Activated CD4-positive, alpha-beta T cell treated with anti-CD3 and anti-CD28 coated beads, Interleukin-2, amount 50 U/mL, for 4 hours (primary cell): ENCODE data around the gene GLI3.

ENCODE experiments used
- DNase-seq, 2 experiments: peaks; one replicate each; pipeline ENCODE4 v3.0.0-alpha.2; 2020

The GLI3 gene

DNA sequence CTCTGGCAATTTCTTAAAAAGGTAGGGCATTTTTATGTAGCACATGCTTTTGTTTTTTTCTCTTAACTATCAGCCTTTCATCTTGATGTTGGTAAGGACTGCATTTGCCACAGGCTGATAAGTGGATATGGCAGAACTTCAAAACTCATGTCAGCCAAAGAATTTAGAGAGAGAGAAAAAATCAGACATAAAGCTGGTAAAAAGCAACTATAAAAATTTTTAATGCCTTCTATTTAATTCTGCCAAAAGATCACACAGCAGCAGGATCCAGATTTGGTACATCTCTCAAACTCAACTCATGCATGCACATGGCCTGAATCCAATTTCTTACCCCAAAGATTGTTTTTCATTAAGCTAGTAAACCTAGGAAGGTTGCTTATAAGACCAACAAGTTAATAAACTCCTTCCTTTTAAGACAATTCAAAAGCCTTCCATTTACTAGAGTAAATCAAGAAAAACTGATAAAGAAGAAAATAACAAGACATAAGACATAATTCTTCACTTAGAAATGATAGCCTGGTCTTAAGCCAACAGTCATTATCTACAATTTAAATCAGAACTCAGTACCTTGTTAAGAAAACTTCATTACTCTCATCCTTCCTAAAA, 69.3 kb downstream of the GLI3 start:
- DNase-seq, result no peak

DNA sequence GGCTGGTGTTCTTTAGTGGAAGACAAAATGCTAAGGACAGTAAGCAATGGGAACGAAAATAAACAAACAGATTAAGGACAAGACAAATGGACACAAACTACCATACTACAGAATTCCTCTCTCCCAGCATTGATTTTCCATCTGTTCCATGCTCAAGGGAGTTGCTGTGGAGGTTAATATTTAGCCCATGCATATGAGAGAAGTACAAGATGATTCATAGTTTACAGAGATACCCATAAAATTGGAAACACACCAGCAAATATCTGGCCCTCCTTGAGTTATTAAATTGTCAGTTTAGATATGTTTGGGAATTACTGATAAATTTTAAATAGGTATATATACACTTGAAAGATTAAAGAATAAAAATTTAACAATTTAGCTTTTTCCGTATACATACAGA, 69.8 kb downstream of the GLI3 start:
- DNase-seq, result no peak

DNA sequence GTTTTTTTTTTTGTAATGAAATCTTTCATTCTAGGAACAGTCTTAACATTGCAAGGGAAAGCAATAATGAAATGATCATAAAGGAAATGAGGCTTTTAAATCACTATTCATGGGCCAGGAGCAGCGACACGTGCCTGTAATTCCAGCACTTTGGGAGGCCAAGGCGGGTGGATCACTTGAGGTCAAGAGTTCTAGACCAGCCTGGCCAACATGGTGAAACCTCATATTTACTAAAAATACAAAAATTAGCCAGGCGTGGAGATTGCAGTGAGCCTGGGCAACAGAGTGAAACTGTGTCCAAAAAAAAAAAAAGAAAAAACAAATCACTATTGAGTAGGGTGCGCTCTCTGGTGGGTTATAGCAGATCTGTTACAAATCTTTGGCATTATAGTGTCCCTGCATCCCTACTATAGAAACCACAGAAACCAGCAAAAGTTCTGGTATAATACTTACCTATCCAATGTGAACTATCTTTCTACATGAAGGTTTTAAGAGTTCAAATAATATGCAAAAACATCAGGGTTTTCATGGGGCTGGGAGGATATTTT, 72.1 kb downstream of the GLI3 start:
- no peak for DNase-seq

DNA sequence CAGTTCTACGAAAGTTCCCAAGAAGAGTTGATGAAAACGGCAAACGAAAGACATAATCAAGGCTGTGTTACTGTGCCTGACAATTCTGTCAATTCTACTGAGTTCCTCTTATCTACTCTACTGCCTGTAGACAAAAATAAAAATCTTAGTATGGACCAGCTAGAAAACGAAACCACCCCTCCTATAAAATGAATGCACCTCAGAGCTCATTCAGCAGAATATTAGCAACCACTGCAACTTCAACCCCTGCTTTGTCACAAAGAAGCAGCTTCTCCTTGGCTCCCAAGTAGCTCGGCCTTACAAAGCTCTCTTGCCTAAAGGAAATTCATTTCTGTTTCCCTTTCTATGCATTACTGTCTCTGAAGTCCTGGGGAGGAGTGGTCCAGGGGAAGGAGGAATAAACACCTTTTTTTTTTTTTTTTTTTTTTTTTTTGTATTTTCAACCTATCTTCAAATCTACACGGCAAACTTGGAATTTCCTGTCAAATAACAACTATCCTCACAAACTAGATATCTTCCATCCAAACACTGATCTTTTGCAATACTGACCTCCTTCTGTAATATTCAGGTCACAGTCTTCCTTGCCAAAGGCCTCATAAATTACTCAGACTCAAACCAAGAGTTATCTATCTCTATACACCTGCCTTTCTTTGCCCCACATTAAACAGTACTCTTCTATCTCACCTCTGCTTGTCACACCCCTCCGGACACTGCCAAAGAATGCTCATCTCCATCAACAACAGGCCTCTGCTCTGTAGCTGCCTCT, 74.3 kb downstream of the GLI3 start:
- no peak for DNase-seq

DNA sequence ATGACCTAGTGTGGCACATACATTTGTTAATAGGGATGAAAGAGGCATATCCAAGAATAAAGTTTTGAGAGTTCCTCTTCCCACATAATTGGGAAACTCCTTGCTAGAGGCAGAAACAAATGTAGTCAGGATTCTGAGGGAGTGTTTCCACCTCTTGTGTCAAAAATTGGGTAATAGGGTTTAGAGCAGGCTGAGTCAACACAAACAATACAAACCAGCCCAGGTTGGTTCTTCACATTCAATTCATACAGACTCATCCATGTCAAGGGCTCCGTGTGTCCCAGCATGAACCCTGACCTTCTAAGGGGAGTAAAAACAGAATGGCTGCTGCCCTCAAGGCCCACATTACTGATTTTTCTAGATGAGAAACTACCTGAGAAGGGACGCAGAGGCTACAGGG, 75.3 kb downstream of the GLI3 start:
- DNase-seq, result no peak

DNA sequence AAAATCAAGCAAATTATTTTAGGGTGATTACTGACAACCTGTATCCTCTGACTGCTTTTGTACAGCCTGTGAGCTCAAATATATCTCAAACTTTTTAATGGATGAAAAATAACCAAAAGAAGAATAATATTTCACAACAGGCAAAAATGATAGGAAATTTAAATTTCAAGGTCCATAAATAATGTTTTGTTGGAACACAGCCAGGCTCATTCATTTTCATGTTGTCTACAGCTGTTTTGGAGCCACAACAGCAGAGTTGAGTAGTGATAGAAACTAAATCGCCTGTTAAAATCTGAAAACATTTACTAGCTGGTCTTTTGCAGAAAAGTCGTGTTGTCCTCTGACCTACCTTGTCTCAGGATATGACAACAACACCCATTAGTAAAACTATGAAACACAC, 75.9 kb downstream of the GLI3 start:
- DNase-seq, result no peak

DNA sequence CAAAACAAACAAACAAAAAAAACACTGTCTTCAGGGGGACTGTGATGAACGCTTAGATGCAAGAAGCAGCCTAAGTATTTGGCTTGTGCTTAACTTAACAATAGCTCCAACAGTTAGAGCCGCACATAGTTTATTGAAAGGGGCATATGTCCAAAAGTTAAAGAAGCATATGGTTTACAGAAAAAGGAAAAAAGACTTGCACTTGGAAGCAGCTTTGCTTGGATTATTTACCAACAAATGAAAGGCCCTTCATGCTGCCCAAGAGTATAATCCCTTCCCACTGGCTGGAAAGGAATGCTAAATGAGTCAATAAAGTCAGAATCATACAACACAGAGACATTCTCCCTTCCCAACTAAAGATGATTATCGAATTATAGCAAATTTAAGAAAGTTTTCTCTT, 77.9 kb downstream of the GLI3 start:
- no peak for DNase-seq

DNA sequence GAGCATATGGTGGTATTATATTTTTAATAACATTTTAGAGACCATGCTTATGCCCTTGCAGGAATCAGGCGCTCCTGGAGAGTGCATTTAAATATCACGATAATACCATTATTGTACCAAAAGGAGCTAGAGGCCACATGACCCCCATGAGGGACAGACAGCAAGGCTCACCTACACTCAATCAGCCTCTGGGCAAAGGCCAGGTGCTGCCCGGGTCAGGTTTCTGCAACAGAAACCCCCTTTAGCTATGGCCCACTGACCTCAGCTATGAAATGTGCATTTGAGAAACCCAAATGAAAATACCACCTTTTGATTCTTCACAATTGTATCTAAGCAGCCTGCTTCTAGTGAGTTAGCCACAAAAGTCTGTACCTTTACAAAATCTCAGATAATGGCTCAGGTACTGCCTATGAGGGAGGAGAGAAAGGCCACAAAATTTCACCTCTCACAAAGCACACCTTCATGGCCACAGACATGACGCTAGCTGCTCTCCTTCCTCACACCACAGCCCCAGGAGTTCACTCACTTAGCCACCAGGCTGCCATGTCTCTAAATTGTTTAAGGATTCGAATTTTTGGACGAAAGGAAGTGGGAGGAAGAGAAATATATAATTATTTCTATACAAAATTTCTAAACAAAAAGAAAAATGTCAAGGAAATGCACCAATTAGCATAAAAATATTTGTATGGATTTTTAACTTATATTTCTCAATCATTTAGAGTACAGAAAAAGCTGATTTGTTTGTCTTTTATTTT, 79.9 kb downstream of the GLI3 start:
- no peak for DNase-seq

DNA sequence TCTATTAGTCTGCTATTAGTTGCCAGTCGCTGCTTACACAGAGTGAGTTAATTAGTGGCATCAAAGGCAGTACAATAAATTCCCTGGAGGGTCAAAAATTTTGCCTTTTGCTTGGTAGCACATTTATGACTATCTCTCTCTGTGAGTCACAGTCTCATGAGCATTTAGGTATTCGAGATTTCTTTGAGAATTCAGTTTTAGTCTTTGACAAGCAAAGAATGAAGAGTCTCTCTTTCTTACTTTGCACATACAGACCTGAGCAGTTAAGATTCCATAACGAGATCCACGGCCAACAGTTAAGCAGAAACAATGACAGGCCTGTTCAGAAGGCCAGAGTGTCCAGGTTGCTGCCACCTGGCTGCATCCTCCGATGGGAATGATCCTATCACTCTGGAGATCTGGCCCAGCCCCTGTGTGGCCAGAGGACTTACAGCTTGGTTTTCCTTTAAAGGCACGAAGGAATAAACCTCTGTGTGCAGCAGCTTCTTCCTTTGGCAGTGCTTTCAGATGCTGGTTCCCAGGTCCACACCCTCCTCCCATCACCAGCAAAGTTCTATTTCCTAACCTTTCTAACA, 80.6 kb downstream of the GLI3 start:
- no peak for DNase-seq

DNA sequence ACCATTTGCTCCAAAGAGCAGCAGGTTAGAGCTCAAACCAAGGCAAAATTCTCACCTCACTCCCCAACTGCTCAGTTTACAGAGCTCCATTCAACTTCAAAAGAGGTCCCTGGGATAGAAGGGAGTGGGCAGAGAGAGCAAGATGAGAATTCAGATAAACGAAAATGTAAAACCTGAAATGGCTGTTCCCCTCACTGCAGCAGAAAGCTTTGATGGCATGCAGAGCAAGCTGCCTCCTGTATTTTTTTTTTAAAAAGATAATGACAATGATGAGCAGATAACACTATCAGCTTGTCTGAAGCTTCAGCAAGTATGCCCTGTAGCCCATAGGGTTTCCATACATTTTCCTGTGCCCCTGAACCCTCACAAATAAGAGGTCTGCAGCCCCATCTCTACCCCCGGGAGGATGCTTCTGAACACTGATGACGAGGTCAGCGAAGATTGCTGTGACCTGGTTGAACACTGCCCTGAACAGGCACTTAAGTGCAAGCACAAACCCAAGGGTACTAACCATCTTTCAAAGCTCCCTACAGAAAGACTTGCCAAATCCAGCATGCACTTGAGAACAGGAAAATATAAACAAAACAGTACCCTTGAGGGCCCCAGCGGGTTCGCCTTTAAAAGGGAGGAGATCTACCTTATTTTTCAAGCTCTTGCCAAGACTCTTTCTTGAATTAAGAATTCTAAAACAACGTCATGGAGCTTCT, 81.3 kb downstream of the GLI3 start:
- no peak for DNase-seq

DNA sequence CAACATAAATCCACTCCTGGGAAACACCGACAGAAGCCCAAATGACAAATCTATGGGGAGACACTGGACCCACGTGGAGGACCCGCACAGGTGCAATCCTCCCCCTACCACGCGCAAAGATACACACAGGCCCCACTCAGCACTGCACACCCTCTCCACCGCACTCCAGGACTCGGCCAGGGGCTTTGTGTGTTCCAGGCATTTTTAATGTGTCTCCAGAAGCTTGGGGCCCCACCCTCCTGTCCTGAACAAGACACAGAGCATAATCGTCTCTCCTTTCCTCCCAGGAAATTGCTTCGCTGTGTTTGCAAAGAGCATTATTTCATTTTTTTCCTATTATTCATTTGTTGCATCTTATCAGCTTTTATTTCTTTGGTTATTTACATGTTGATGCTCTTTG, 82.8 kb downstream of the GLI3 start:
- no peak for DNase-seq

DNA sequence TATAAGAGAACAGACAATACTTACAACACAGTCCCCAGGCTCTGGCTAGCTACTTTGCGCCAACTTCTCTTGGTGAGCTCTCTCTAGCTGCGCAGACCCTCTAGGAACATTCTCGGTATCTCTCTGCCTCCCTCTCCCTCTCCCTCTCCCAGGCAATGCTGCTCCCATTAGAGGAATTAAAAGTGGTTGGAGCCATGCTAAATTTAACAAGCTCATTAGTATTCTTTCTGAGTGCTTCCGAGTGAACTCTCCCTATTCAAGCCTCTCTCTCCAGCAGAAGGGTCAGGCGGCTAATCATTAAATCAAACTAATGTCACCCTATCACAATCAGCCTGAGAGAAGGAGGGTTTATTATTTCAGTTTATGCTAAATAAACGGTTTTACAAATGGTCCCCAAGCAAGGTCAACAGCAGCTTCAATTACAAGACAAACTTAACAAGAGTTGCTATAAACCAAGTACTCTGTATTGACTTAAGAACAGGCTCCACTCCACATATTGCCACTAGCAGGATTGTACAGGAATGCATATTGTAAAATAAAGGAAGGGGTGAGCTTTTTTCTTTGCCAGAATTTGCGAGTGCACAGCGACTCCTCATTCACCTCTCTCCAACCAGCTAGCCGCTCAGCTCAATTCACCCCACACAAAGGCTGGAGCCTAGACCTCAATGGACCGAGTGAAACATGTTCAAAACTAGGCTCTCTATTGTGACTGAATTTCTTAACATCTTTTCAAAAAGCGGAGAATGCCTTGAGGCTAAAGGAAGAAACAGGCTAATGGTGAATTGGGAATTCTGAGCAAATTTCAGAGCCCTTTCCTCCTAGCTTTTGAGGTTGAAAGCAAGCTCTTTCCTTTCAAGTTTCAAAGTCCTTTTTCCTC, 84.4 kb downstream of the GLI3 start:
- no peak for DNase-seq

DNA sequence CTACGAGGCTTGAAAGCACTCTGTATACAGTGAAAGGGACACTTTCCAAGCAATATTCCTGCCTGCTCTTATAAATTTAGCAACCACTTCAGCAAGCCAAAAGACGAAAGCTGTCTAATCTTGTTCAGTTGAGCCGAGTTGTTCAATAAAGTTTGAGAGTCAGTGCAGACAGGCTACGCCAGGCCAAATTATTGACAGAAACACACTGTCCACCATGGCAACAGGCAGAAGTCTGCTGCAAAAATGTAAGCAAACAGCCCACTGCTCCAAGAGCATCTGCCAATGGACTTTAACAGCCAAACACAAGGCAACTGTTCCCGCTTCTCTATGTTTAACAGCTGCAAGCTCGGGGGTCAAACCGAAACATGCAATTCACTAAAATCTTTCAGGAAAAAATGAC, 85.7 kb downstream of the GLI3 start:
- DNase-seq, result no peak

DNA sequence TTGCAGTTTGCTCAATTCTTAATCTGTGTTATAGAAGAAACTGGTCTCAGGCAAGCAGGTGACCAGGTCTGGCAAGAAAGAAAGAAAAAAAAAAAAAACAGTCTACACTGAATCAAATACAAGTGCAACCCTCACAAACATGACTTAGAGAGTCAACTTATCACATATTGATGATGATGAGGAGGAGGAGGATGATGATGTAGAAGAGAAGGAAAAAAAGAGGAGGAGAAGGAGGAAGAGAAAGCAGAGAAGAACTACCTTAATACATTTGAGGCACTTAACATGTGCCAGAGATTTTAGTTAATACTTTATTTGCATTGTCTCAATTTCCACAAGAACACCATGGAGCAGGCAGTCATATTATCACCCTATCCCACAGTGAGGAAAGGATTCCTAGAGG, 91.5 kb downstream of the GLI3 start:
- DNase-seq, result no peak

DNA sequence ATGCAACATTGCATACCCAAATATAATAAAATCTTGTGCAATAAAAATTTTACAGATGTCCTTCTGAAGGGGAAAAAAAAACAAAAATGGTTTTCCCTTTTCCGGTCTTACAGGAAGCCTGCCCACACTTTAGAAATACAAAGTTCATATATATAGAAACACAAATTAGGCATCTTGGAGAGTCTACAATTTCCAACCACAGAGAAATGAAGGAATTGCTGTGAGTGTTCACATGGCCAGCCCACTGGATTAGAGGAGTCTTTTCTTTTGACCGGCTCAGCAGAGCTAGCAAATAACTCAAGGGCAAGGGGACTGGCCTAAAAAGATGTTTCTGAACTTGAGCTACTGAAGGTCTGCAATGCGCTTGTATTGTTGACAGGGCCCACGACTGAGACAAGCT, 92.4 kb downstream of the GLI3 start:
- no peak for DNase-seq

DNA sequence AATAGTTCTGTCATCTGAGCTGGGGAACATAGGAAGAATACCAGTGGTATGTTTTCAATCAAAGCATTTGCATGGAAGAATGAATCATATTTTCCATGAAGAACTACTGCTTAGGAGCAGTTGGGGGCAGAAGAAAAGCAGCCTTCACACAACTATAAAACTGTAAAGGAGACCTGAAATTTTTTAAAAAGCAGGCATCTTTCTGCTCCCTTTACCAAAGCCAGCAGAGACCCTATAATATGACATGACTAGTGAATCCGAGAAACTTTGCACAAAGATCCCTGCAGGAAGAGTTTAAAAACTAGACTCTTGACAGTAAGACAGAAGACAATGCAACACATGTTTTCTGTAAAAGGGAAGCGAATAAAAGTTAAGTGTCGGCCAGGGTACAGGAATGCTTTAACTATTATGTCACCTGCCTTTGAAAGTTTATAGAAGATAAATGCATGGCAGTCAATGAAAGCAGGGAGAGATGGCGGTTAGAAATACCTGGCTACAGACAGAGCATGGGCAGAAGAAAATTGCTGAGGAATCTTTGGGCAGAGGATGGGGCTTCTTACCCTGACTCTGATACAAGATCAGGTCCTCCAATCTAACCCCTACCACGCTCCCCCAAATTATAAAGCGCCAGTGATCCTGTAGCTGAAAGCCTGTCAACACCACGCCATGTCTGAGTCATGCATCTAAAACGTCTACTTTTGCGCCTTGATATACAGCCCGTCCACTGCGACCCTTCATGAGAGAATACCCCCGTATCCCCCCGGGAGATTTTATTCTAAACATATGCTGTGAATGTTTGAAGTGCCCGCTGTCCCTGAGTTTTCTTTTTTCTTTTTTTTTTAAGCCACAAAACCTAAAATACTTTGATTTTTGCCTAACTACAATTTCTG, 93.1 kb downstream of the GLI3 start:
- DNase-seq, result no peak

DNA sequence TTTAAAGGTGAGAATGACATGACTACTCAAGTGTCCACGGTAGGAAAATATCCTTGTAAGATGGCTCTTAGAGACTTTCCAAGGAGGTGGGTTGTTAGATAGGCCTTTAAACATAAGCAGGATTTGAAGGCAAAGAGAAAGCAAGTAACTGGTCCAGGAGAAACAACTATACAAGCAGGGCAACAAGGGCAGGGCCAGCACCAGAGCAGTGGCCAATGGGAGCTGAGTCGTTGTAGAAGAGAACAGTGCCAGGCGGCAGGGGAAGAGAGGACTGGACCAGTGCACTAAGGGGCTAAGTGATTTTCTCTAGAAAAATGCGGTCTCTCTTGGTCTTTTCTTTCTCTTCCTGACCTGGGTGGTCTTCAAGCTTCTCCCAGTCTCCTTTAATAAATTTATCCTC, 94.9 kb downstream of the GLI3 start:
- no peak for DNase-seq

DNA sequence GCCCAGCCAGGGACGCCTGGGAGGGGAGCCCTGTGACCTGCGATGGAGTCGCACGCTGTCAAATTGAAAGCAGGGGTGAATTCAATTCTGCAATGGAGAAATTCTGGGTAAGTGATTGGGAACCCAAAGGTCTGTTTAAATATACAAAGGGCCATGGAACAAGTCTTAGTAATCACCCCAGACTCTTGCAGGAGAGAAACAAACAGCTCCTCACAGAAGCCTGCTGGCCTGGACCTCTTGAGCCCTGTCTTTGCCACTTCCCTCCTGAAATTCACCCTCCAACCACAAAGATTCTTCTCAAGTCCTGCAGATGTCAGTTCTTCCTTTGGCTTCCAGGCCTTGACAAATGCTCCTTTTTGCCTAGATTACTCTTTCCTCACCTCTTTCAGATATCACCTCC, 97.3 kb downstream of the GLI3 start:
- no peak for DNase-seq

DNA sequence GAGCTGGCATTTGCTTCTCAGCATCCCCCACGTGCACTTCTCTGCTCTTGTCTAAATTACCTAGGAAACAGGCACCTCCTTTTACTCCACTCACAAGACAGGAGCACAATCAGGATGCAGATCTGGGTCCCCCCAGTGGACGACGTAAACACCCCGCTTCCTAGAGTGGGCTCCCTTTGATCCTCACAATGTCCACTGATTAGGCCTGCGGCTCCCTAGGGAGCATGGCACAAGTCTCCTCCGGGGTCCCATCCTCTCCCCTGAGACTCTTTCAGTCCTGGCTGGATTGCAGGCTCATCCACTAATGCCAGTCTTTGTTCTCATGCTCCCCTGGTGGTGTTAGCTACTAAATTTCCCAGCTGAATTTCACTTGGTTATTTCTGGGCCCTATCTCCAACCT, 98.3 kb downstream of the GLI3 start:
- no peak for DNase-seq

DNA sequence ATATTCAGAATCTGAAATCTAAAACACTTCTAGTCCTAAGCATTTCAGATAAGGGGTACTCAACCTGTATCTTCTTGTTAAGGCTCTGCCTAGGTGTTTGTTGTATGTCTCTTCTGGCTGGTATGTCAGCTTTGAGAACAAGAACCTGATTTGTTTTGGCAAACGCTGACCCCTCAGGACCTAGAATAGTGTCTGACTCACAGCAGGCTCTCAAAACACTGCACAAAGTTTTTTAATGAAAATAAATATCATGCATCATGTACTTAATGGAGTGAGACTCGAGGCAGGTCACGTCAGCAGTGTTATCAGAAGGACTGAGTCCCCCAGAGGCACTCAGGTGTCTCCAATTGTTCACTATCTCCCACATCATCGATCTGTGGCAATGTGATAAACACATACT, 99.1 kb downstream of the GLI3 start:
- no peak for DNase-seq

DNA sequence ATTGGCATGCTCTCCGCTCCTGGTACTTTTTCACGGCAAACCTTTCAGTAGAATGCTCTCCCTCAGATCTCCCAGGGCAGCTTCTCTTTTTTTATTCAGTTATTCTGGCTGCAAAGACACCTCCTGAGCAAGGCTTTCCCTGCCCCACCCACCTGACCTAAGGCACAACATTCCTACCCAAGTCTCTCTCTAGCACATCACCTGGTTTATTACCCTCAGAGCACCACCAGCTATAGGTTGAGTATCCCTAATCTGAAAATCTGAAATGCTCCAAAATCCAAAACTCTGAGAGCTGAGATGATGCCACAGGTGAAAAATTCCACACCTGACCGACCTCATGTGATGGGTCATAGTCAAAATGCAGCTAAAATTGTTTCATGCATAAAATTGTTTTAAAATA, 99.6 kb downstream of the GLI3 start:
- no peak for DNase-seq
